ENCODE measurements around the gene ANAPC4. TPM values are rescaled to one million over a fixed set of nuclear protein-coding genes. Genes with fewer than 3 reads are reported as not detected.

ANAPC4 gene
- polyA plus RNA-seq, 6 donors from 2014 or later, result 14.7 to 23.1 (median 19.2) TPM

DNA sequence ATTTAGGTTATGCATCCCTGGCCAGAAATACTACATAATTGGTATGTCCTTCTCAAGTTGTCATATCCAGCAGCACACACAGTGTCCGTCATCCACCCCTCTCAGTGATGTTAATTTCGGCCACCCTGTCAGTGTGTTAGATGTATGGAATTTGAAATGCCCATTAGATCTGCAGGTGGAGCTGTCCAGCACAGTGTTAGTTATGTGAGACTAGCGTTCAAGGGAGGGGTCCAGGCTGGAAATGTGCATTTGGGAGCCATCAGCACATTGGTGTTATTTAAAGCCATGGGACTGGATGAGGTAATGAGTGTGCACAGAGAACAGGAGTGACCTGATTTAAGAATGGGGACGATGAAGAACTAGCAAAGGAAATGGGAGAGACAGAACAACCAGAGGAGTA is 22.4 kb downstream of the ANAPC4 start:
- Mint-ChIP-seq H3K27me3 (no peaks in the 10 kb centered on the region), H3K9me3 (peaks cover 4 to 7% (median 5%) of the 10 kb centered on the region in 7 donors), H3K4me3 (no peak overlapping the region), H3K4me1 (peaks cover 0 to 7% (median 7%) of the 10 kb centered on the region in 3 donors), H3K27ac (no peak overlapping the region), H3K36me3 (peaks cover 55 to 65% of the 10 kb centered on the region in 2 donors)
- DNase-seq (no peak), ATAC-seq (ENCODE audit: low read depth in 2 of 2) (no peak)

DNA sequence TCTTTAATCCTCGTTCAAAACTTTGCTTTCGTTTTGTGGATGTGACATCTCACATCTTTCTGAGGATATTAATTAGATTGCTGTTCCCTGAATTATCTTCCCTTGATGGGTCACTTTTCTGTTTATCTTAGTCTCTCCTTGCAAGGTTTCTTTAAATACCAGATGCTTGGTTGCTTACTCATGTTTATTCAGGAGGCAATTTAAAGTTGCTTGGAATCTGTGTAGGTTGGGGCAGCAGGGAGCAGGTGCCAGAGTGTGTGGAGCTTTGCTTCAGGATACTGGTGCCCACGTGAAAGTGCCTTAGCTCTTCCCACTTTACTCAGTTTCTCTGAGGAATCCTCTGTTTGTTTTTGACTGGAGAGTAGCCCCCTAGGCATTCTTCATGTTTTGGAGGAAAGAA is 24.0 kb downstream of the ANAPC4 start:
- peaks cover 0 to 7% (median 7%) of the 10 kb centered on the region in 3 donors for H3K4me1 Mint-ChIP-seq
- H3K27ac Mint-ChIP-seq, result no peak overlapping the region
- H3K4me3 Mint-ChIP-seq, result no peak overlapping the region
- peaks cover 4 to 7% (median 5%) of the 10 kb centered on the region in 7 donors for H3K9me3 Mint-ChIP-seq
- ATAC-seq (ENCODE audit: low read depth in 2 of 2) (no peak), DNase-seq (no peak)
- H3K27me3 Mint-ChIP-seq, result no peaks in the 10 kb centered on the region
- peaks cover 57 to 62% of the 10 kb centered on the region in 2 donors for H3K36me3 Mint-ChIP-seq

GRCh38 chr4:25402521-25402920 is 25.5 kb downstream of the ANAPC4 start:
- Mint-ChIP-seq H3K27ac (no peak overlapping the region), H3K27me3 (no peaks in the 10 kb centered on the region), H3K4me1 (peaks cover 0 to 7% (median 4%) of the 10 kb centered on the region in 3 donors), H3K36me3 (peaks cover 42 to 48% of the 10 kb centered on the region in 2 donors), H3K4me3 (no peak overlapping the region), H3K9me3 (peaks cover 0 to 2% (median 0%) of the 10 kb centered on the region in 7 donors)
- ATAC-seq (ENCODE audit: low read depth in 2 of 2) (no peak), DNase-seq (no peak)

DNA sequence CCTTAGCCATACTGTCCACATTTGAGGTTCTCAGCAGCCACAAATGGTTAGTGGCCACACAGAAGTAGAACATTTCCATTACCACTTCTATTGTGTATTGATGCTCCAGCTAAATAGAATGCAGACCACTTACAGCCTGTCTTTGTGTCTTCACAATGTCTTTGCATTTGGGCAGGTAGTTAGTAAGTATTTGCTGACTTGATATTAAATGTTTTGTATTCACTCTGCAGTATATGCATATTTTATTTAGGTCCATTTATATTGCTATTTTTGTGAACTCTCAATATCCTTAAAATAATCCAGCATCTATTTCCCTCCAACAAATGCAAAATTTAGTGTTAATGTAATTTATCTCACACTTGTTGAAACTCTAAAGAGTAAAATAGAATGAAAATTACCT is 26.6 kb downstream of the ANAPC4 start:
- DNase-seq, result no peak
- ATAC-seq (ENCODE audit: low read depth in 2 of 2), result no peak
- Mint-ChIP-seq H3K36me3 (peaks cover 30 to 46% of the 10 kb centered on the region in 2 donors), H3K9me3 (no peaks in the 10 kb centered on the region), H3K4me3 (no peak overlapping the region), H3K27me3 (no peaks in the 10 kb centered on the region), H3K27ac (no peak overlapping the region), H3K4me1 (no peaks in the 10 kb centered on the region)

GRCh38 chr4:25405453-25405852 is 28.4 kb downstream of the ANAPC4 start:
- Mint-ChIP-seq H3K4me3 (no peak overlapping the region), H3K27me3 (no peaks in the 10 kb centered on the region), H3K9me3 (no peaks in the 10 kb centered on the region), H3K36me3 (peaks cover 26 to 32% of the 10 kb centered on the region in 2 donors), H3K4me1 (no peaks in the 10 kb centered on the region), H3K27ac (no peak overlapping the region)
- no peak for ATAC-seq (ENCODE audit: low read depth in 2 of 2)
- DNase-seq, result no peak

GRCh38 chr4:25406081-25406692 is 29.1 kb downstream of the ANAPC4 start:
- H3K27ac Mint-ChIP-seq, result no peak overlapping the region
- H3K9me3 Mint-ChIP-seq, result no peaks in the 10 kb centered on the region
- H3K4me3 Mint-ChIP-seq, result no peak overlapping the region
- ATAC-seq (ENCODE audit: low read depth in 2 of 2) (no peak), DNase-seq (no peak)
- H3K4me1 Mint-ChIP-seq, result no peaks in the 10 kb centered on the region
- peaks cover 31 to 36% of the 10 kb centered on the region in 2 donors for H3K36me3 Mint-ChIP-seq
- H3K27me3 Mint-ChIP-seq, result no peaks in the 10 kb centered on the region

- ATAC-seq (ENCODE audit: low read depth in 2 of 2) (no peak), DNase-seq (no peak)
- Mint-ChIP-seq H3K27ac (no peak overlapping the region), H3K4me3 (no peak overlapping the region), H3K27me3 (no peaks in the 10 kb centered on the region), H3K4me1 (no peaks in the 10 kb centered on the region), H3K36me3 (peaks cover 19 to 31% of the 10 kb centered on the region in 2 donors), H3K9me3 (no peaks in the 10 kb centered on the region)
These were observed 33.9 kb downstream of the ANAPC4 start for GRCh38 chr4:25410820-25411529.

DNA sequence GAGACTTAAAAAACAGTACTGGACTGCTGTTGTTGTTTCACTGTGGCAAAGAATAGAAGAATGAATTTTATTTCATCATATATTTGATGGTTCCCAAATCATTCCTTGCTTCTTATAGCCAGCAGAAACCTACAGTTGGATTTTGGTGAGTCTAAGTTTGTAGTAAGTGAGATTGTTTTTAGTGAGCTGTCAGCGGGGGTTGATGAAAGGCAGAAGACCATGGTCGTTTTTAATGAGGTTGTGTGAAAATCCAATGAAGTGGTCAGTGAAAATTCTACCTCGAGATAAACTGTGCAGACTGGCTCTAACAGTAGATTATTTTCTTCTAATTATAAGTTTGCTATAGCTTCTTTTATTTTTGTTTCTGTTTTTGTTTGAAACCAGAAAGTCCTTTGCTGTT is 36.2 kb downstream of the ANAPC4 start:
- ATAC-seq (ENCODE audit: low read depth in 2 of 2) (no peak), DNase-seq (no peak)
- Mint-ChIP-seq H3K4me1 (no peaks in the 10 kb centered on the region), H3K27me3 (no peaks in the 10 kb centered on the region), H3K36me3 (peaks cover 19 to 43% of the 10 kb centered on the region in 2 donors), H3K27ac (peak overlapping the region in 1 of 6 donors; percentile 36), H3K4me3 (no peak overlapping the region), H3K9me3 (no peaks in the 10 kb centered on the region)

DNA sequence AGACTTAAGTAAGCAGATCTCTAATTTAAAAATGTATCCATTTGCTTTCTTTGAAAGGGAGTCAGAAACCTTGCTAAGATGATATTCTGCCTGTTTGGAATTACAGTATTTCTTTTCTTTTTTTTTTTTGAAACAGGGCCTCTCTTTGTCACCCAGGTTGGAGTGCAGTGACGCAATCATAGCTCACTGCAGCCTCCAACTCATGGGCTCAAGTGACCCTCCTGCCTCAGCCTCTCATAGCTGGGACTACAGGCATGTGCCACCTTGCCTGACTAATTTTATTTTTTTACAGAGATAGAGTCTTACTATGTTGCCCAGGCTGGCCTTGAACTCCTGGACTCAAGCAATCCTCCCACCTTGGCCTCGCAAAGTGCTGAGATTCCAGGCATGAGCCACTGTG is 40.0 kb downstream of the ANAPC4 start:
- H3K36me3 Mint-ChIP-seq, result peaks cover 0 to 32% of the 10 kb centered on the region in 2 donors

DNA sequence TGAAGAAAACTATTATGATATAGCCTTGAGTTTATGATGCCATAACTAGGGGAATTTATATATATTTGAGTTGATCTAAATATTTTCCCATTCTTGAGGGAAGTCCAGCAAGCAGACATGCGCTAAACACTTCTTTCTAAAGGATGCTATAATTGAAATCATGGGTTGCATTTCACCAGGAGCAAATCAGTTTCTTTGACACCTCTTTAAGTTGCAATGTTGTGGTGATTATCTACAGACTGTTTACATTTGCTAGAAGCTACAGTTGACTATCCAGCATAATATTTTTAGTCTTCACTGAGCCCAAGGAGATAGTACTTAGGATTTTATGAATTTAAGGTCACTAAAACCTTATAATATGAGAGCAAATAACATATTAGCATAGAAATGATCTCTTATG is 43.9 kb downstream of the ANAPC4 start:
- Mint-ChIP-seq H3K4me3 (no peak overlapping the region), H3K36me3 (peaks cover 0 to 18% of the 10 kb centered on the region in 2 donors), H3K27me3 (no peaks in the 10 kb centered on the region), H3K4me1 (peaks cover 0 to 2% (median 0%) of the 10 kb centered on the region in 3 donors), H3K9me3 (no peaks in the 10 kb centered on the region), H3K27ac (no peak overlapping the region)
- DNase-seq, result no peak
- no peak for ATAC-seq (ENCODE audit: low read depth in 2 of 2)

More for the DNA sequence above, 40.0 kb downstream of the ANAPC4 start:
- Mint-ChIP-seq H3K27ac (no peak overlapping the region), H3K4me3 (no peak overlapping the region), H3K9me3 (no peaks in the 10 kb centered on the region), H3K4me1 (no peaks in the 10 kb centered on the region), H3K27me3 (no peaks in the 10 kb centered on the region)
- DNase-seq, result no peak
- ATAC-seq (ENCODE audit: low read depth in 2 of 2), result no peak

GRCh38 chr4:25421816-25422525 is 44.9 kb downstream of the ANAPC4 start:
- ATAC-seq (ENCODE audit: low read depth in 2 of 2), result no peak
- peaks cover 0 to 2% (median 0%) of the 10 kb centered on the region in 3 donors for H3K4me1 Mint-ChIP-seq
- H3K27ac Mint-ChIP-seq, result peak overlapping the region in 2 of 6 donors; percentile 38 to 40
- no peak for DNase-seq
- no peak overlapping the region for H3K4me3 Mint-ChIP-seq
- peaks cover 0 to 11% of the 10 kb centered on the region in 2 donors for H3K36me3 Mint-ChIP-seq
- no peaks in the 10 kb centered on the region for H3K9me3 Mint-ChIP-seq
- no peaks in the 10 kb centered on the region for H3K27me3 Mint-ChIP-seq

- no peaks in the 10 kb centered on the region for H3K27me3 Mint-ChIP-seq
- H3K4me1 Mint-ChIP-seq, result peaks cover 0 to 2% (median 0%) of the 10 kb centered on the region in 3 donors
- DNase-seq (no peak), ATAC-seq (ENCODE audit: low read depth in 2 of 2) (no peak)
- H3K9me3 Mint-ChIP-seq, result peaks cover 0 to 3% (median 0%) of the 10 kb centered on the region in 7 donors
- H3K4me3 Mint-ChIP-seq, result no peak overlapping the region
- peak overlapping the region in 2 of 6 donors; percentile 1 to 5 for H3K27ac Mint-ChIP-seq
- H3K36me3 Mint-ChIP-seq, result no peaks in the 10 kb centered on the region
These were observed 46.5 kb downstream of the ANAPC4 start for GRCh38 chr4:25423548-25423947.

GRCh38 chr4:25424539-25425228 is 47.6 kb downstream of the ANAPC4 start:
- Mint-ChIP-seq H3K9me3 (peaks cover 0 to 5% (median 0%) of the 10 kb centered on the region in 7 donors), H3K27me3 (no peaks in the 10 kb centered on the region), H3K27ac (peak overlapping the region in 1 of 6 donors; percentile 28), H3K4me1 (peaks cover 0 to 2% (median 0%) of the 10 kb centered on the region in 3 donors), H3K36me3 (no peaks in the 10 kb centered on the region), H3K4me3 (no peak overlapping the region)
- ATAC-seq (ENCODE audit: low read depth in 2 of 2) (no peak), DNase-seq (no peak)
